SH-SY5Y (cell line): ENCODE measurements around the gene KCNG2.

Experiments used
- GATA2 ChIP-seq: IDR thresholded peaks from 2 replicates; pipeline ENCODE4 v1.6.1; 2011; ENCODE audit warnings: mild to moderate bottlenecking, low read depth, low read length
- GATA3 ChIP-seq: IDR thresholded peaks from 2 replicates; pipeline ENCODE4 v1.6.1; 2011; ENCODE audit warnings: low read depth, mild to moderate bottlenecking, low read length, moderate library complexity

KCNG2 gene, protein sequence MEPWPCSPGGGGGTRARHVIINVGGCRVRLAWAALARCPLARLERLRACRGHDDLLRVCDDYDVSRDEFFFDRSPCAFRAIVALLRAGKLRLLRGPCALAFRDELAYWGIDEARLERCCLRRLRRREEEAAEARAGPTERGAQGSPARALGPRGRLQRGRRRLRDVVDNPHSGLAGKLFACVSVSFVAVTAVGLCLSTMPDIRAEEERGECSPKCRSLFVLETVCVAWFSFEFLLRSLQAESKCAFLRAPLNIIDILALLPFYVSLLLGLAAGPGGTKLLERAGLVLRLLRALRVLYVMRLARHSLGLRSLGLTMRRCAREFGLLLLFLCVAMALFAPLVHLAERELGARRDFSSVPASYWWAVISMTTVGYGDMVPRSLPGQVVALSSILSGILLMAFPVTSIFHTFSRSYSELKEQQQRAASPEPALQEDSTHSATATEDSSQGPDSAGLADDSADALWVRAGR

DNA sequence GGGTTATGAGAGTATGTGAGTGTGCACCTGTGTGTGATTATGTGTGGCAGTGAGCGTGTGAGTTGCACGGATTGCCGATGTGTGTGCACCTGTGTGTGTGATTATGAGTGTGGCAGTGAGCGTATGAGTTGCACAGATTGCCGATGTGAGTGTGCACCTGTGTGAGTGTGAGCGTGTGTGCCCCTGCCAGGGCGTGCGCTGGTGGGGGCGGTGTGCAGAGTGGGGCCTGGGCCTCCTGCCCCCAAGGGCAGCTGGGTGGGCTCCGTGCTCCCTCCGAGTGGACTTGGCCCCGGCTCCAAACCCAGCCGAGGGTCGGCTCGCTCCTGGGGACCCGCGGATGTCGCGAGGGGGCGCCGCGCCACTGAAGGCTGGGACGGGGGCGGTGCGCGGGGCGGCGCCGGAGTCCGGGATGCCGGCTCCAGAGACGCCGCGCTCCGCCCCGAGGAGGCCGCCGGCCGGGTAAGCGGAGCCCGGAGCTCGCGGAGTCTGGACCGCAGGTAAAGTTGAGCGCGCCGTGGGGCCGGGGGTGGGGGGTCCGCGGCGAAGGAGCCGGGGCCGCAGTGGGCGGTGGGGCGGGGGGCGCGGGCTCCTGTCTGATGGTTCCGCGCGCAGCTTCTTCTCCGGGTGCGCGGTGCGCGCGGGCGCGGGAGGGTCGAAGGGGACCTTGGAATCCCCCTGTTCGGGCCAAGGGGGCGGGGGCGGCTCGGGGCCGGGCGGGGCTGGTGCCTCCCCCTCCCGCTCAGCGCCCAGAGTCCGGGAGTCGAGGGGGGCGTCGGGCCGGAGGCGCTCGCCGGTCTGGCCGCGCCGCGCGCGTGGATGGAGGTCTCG lies at the start of gene KCNG2:
Gene KCNG2 (plus strand): TSS at position 421 of the 828 bp plus-strand sequence. CDS start 65,730 bp downstream, outside the sequence.
- no peak for TF ChIP-seq GATA3
- no peak for TF ChIP-seq GATA2

DNA sequence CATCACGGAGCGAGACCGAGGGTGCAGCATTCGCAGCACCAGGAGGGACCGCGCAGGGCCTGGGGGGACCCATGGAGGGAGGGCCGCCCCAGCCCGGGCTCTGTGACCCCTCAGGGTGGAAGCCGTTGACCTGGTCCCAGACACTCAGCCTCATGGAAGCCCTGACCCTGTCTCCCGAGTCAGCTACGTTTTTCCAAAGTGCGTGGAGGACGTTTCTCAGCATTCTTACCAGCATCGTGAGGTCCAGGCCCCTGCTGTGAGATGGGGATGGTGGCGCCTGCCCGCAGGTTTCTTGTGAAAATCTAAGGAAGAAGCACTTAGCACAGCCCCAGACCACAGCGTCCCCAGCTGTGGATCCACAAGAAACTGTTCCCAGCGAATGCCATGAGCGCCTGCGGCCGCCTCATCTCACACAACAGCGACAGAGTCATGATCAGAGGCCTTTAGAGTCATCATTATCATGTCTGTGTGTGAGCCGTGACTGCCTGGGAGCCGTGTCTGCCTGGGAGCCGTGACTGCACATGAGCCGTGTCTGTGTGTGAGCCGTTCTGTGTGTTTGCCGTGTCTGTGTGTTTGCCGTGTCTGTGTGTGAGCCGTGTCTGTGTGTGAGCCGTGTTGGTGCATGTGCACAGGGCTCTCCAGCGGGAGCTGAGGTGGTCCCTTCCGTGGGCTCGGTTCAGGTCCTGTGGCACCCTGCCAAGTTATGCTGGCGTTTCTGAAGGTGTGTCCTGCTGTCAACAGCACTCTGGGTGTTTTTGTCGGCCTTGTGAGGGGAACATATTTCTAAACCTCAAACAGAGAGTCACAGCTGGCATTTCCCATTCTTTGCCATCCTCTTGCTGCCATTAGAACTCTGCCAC lies 49.2 kb upstream of the KCNG2 start:
- TF ChIP-seq GATA2 (no peak), GATA3 (no peak)

DNA sequence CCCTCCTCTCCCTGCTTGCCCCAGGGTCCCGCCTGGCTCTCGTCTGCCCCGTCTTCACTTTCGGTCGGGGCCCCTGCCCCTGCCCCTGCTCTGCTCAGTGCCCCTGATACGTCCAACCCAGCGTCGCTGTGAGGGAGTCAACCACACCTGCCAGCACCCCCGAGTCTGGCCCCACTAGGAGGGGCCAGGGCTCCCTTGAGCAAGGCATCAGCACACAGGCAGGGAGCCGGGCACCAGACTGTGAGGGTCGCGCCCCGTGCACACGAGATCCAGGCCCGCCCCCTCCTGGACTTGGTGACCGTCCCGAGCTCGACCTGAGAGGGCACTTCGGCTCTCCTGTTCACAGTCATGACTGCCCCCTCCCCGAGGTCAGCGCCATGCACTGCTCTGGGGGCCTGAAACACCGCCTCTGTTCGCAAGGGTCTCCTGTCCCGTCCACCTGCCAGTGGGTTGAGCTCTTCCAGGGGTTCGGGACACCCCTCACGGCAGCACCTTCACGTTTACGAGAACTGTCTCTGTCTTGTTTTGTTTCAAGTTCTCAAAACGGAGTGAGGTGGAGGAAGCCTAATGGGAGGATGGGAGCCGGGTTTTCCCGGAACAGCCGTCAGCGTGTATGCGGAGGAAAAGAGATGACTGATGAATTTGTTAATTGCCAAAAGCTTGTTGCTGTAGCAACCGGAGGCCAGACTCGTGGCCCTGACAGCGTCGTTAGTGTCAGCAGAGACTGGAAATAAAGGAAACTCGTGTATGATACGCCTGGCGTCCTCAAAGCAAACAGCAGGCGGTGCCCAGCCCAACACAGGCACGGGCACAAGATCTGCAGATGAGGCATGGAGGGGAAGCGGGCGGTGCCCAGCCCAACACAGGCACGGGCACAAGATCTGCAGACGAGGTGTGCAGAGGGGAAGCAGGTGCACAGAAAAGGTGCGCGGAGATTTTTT lies 48.2 kb upstream of the KCNG2 start:
- TF ChIP-seq GATA2 (no peak), GATA3 (no peak)

DNA sequence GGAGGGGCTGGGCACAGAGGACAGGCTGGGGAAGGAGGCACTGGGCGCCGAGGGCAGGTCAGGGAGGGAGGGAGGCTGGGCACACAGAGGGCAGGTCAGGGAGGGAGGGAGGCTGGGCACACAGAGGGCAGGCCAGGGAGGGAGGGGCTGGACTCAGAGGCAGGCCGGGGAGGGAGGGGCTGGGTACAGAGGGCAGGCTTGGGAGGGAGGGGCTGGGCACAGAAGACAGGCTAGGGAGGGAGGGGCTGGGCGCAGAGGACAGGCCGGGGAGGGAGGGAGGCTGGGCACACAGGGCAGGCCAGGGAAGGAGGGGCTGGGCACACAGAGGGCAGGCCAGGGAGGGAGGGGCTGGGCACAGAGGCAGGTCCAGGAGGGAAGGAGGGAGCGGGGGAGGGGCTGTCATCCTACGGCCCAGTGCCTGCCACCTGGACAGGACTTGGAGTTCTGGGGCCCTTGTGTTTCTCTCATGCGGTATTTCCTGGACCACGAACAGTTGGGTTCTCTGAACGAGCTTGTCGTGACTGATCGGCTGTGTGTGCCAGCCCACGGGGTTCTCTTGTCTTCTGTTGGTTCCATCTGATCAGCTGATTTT lies 46.7 kb upstream of the KCNG2 start:
- TF ChIP-seq GATA2 (no peak), GATA3 (no peak)

DNA sequence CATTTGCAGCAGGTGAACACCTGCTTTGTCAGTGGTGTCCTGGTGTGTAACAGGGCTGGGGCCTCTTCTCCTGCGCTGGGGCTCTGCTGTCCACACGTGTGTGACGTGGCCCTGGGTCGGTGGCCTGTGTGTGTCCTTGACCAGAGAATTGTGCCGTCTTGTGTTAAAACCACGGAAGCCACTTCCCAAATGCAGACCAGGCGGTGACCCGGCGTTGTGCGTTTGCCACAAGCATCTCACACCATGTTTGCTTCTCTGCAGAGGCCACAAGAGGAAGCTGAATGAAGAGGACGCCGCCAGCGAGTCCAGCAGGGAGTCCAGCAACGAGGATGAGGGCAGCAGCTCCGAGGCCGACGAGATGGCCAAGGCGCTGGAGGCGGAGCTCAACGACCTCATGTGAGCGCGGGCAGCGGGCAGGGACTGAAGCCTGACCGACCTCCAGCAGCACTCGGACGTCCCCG lies 44.3 kb upstream of the KCNG2 start:
- no peak for TF ChIP-seq GATA3
- TF ChIP-seq GATA2, result no peak

DNA sequence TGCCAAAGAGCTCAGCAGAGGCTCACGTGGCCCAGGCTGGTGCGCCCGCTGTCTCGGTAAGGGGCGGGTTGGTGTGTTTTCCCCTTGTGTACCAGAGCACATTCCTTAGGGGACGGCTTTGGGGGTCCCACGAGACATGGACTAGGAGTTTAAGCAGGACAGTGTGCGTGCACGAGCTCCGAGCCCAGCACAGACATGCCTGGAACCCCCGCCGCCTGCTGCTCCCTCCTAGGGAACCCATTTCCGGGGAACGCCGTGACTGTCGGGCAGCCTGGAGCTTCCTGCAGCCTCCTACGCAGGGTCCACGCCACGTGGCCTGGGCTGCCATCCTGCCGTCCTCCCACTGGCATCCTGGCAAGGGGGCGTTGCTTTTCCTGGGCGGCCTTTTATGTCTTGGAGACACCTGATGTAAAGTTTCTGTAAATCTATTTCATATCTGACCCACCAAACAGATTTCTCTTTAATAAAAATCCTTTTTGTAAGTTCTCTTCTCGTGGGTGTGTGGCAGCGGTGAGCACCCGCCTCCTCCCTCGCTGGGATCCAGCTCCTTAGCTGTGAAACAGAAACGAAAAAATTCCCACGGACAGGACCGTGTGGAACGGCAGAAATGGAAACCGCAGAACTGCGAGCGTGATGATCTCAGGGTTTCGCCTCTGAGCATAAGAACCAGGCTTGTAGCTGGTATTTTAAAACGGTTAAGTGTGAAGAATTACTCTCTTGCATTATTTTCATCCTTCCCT lies 43.5 kb upstream of the KCNG2 start:
- TF ChIP-seq GATA2, result no peak
- TF ChIP-seq GATA3, result no peak

DNA sequence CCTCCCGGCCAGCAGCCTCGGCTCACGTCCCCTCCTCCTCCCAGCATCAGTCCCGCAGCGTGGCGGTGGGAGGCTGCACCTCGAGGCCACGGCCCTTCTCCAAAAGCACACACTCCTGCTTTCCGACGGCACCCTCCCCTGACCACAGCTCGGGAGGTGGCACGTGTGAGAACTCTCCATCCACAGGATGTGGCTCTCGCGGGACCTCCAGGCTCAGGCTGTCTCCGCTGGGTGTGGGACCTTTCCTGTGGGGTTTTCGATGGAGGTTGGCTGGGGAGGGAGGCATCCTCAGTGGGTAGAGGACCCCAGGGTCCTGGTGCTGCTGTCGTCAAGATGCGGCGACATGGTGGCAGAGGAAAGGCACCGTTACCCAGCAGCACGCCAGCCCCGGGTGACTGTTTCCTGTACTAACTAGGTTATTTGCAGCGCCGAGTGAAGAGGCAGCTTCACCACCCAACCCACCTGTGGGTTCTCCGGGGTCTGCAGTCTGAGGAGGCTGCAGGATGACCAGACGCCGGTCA lies 42.8 kb upstream of the KCNG2 start:
- no peak for TF ChIP-seq GATA3
- TF ChIP-seq GATA2, result no peak

DNA sequence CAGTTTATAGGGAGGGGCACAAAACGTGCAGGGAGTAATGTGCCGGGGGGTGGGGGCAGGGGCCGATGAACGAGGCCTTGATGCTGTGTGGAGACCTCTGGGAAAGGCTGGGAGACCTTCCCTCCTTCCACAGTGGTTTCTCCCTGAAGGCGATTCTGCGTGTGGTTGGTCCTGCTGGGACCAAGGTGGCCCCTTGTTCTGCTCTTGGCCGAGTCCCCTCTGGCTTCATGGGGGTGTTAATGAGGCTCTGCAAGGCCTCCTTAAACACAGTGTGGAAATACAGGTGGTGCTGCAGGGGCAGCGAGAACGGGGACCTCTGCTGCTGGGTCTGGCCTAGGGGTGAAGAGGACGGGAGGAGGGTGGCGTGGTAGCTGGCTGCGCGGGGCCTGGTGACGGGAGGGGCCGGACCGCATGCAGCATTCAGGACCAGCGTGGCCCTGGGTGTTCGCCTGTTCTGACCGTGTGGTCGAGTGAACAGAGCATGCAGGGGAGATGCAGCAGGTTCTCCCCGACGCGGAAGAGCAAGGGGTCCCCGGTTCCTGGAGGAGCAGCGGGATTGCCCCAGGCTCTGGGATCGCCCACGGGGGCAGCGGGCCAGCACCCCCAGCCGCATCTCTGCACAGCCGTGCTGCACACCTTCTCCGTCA lies 42.1 kb upstream of the KCNG2 start:
- no peak for TF ChIP-seq GATA3
- no peak for TF ChIP-seq GATA2

DNA sequence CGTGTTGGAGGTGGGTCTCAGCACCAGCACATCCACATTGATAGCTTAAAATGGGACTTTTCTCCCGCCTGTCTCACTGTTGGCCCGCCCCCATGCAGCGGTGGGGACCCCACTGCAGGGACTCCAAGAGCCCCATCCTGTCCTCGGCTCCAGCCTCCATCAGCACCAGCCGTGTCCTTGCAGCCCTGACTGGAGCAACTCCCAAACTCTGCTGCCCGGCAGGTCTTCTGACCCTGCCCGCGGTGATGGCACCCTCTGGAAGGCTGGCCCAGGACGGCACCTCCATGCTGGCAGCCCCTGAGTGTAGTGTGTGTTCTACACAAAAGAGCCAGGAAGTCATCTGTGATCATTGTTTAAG lies 41.6 kb upstream of the KCNG2 start:
- TF ChIP-seq GATA3 (no peak), GATA2 (no peak)

DNA sequence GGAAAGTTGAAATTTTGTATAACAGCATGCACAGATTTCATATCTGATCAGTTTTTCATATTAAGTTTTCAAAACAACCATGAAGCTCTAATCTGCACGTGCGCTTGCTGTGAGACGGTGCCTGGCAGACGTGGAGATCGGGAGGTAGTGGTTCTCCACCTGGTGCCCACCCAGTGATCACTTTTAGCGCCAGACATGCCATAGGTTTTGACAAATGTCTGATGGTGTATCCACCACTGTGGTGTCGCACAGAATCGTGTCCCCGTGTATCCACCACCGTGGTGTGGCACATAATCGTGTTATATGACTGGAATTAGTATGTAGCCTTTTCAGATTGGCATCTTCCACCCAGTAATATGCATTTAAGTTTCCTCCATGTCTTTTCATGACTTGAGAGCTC lies 40.9 kb upstream of the KCNG2 start:
- no peak for TF ChIP-seq GATA3
- TF ChIP-seq GATA2, result no peak

DNA sequence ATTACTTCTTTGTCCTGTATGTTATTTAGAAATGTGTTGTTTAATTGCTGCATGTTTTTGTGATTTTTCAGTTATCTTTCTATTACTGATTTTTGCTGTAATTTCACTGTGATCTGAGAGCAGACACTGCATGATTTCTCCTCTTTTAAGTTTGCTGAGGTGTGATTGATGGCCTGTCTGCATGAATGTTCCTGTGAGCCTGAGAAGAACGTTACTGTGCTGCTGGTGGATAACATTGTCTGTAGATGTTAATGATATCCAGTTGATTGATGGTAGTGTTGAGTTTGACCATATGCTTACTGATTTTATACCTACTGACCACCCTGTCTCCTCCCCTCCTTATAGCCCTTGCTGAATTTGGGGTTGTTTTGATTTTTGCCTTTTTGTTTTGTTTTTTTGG lies 37.4 kb upstream of the KCNG2 start:
- no peak for TF ChIP-seq GATA3
- TF ChIP-seq GATA2, result no peak

DNA sequence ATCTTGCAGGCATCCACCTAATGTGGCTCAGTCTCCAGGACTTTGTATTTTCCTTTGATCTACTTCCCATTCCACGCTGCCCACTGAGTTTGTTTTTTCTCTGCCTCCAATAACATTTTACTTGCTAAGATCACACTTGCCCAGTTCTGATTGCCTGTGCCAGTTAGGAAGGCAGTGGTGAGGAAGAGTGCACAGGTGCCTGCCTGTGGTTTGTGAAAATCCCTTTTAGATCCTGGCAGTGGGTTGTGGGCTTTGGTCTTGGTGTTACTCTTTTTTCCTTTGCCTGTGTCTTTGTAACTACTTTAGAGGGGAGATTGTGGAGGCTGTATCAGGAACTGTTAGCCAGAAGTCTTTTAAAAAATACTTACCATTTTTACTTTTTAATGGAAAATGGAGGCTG lies 36.9 kb upstream of the KCNG2 start:
- TF ChIP-seq GATA3 (no peak), GATA2 (no peak)
